Cerebellar cortex (tissue), 1 donor: ENCODE results near the gene HOMER3.

Source experiments
- DNase-seq: peaks from one replicate; pipeline ENCODE4 v3.0.0-alpha.2; 2015; ENCODE audit warnings: low spot score

Gene HOMER3

DNA sequence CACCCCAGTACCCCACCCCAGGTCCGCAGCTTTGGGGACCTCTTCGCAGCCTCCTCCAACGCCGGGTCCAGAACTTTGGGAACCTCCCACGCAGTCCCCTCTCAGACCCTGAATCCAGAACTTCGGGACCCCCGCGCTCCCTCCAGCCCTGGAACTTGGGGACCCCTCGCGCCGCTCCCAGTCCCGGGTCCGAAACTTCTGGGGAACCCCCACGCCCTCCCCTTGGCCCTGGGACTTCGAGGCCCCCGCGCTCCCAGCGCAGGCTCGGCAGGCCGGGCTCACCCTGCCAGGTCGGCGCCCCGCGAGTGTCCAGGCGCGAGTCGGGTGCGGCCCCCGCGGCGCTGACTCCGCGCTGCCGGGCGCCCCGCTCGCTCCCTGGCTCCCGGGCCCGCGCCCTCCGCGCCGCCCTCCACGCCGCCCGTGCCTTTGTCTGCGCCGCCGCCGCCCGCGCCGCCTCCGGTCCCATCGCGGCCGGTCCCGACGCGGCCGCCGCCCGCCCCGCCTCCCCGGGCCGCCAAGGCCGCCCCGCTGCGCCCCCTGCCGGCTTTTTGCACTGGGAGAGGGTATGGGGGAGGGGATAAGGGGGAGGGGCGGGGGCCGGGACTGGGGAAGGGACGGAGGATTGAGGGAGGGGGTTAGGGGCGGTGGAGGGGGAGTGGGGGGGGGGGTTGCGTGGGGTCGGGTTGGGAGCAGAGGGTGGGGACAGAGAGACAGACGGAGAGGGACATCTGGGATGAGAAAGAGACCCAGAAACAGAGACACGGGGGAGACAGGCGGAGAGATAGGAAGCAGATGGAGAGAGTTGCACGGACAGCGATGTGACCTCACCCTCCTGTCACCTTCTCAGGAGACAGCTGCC, at the start of gene HOMER3:
Gene HOMER3, minus strand, starts transcription at position 449 of the 859 bp plus-strand sequence. CDS start 2,235 bp downstream, outside the sequence.
- DNase-seq: peak; percentile 17

DNA sequence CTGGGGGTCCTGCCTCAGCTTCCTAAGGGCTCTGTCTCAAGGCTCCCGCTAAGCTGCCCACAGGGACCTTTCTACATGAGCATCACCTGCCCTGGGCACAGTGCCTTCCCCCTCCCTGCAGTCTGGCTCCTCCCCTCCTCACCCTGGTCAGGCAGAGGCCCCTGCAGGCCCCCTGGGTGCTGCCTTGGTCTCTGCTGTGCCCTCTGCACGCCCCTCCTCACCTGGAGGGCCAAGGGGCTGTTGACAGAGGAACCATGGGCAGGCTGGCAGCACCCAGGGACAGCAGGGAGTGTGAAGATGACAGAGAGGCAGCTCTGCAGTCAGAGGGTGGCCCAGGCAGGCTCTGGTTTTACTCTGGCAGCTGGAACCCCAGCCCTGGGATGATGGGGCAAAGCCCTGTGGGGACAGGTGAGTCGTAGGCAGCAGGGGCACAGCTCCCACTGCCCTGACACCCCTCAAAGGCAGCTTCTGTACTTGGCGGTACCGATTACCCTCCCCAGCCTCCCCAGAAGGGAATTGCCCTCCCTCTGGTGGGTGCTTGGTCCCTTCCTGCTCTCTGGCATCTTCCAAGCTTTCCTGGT, 49.2 kb upstream of the HOMER3 start:
- DNase-seq: no peak

DNA sequence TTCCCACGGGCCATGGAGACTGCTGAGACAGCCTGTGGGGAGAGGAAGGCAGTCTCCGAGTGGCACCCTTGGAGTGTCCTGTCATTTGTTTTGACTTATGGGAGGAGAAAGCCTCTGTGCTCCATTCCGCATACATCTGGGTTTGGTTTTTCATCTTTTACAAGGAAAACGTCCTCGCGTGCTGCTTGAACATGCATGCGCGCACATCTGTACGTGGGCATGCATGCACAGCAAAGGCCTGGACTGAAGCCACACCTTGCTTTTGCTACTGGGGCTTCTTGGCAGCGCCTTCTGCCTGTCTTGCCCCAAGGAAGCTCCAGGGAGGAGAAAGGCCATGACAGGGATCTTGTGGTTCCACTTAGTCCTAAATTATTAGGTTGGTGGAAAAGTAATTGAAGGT, 48.3 kb upstream of the HOMER3 start:
- DNase-seq: no peak

DNA sequence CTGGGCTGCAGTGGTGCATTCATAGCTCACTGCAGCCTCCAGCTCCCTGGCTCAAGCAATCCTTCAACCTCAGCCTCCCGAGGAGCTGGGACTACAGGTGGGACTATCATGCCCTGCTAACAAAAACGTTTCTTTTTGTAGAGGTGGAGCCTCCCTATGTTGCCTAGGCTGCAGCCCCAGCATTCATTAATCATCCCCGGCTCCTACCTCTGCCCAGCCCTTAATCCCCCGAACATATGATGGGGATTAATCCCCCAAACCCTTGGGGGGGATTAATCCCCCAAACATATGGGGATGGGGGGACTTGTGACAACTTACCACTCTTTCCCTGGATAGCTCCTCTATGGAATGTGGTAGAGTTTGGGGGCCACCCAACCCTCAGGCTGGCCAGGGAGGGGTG, 46.4 kb upstream of the HOMER3 start:
- no peak for DNase-seq

DNA sequence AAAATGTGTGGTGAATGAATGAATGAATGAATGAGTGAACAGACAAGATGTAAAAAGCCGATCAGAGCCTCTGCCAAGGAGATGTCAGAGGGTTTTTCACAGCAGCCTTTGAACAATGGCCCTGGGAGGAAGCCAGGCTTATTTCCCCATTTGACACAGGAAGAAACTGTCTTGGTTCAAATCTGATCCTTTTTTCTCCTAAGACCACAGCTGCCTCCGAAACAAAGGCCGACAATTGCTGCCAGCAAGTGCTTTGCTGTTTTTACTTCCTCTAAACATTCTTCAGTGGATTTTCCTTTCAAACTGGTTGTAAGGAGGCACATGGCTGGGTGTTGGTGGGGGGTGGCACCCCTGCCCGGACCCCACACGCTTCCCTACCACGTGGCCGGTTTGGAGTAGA, 44.2 kb upstream of the HOMER3 start:
- DNase-seq: no peak

DNA sequence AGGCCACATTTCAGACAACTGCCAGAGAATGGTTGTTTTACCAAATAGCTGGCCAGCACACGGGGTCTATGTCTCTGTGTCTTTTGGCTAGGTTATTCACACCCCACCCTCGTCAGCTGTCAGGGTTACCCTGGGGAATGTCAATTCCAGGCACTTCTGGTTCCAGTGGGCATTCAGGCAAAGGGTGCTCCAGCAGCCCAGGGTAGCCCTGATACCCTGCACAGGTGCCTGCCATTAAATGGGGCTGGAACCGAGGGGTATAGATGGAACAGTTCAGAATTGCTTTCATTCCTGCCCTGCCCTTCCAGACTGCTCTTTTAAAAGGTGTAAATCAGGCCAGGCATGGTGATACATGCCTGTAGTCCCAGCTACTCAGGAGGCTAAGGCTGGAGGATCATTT, 43.2 kb upstream of the HOMER3 start:
- no peak for DNase-seq

DNA sequence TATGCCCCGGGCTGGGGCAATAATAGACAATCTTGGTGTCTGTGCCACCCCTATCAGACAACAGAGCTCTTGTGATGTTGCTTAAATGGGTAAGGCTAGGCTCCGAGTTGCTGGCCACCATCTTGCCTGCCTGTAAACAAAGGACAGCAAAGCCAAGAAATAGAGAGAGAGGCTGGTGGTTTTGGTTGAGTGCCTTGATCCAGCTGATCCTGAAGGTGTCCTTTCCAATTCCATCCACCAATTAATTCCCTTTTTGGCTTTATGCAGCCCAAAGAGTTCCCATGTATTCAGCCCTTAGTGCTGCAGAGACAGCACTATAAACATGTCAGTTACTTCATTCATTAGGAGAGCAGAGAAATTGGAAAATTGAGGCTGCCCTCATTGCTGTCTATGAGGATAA, 41.7 kb upstream of the HOMER3 start:
- DNase-seq: no peak

DNA sequence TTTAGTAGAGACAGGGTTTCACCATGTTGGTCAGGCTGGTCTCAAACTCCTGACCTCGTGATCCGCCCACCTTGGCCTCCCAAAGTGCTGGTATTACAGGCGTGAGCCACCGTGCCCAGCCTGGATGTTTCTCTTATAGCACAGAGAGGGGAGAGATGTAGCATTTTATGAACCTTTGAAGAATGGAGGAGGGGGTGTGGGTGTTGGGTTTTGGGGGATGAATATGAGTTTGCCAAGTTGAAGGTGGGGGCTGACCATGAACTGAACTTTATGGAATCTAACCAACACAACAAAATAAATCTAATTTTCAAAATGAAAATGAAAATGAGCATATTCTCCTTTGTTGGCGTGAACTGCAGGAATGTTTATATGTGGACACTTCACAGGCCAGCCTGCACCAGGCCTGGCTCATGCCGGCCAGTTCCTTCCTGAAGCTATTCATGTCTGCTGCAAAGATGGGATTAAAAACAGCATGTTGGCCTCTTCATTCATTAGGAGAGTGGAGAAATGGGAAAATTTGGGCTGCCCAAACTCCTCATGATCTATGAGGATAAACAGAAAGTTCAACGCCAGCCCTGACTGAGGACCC, 39.5 kb upstream of the HOMER3 start:
- DNase-seq: no peak

DNA sequence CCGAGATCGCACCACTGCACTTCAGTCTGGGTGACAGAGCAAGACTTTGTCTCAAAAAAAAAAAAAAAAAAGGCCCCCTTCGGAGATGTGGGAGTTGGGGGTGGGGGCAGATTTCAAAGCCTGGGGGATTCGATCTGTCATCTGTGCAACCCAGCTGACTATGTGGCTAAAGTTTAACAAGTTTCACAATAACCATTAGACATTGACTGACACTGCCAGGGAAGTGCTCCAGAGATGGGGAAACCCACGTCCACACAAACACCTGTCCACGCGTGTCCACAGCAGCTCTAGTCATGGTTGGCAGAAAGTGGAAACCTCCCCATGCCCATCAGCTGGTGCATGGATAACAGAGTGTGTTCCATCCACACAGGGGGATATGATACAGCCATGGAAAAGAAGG, 37.6 kb upstream of the HOMER3 start:
- DNase-seq: no peak

DNA sequence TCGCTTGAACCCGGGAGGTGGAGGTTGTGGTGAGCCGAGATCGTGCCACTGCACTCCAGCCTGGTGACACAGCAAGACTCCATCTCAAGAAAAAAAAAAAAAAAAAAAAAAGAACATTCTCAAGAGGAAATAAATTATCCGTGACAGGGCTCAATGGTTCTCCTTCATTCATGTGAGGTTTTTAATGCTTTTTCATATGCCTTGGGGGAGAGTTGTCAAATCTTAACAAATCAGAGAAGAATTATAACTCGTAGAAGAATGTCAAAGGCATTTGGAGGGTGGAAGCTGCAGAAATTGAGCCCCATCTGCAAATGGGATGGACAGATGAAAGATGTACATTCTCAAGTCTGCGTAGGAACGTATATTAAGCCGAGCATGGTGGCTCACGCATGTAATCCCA, 34.9 kb upstream of the HOMER3 start:
- no peak for DNase-seq

DNA sequence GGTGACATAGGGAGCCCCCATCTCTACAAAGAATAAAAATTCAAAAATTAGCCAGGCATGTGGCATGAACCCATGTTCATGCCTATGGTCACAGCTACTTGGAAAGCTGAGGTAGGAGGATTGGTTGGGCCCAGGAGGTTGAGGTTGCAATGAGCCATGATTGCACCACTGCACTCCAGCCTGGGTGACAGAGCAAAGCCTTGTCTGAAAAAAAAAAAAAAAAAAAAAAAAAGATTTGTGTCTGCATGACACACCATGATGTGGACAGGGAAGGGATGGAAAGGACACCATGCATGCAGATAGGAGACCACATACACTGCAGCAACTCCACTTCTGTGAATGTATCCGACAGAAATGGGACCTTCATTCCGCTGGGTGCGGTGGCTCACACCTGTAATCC, 34.0 kb upstream of the HOMER3 start:
- no peak for DNase-seq

DNA sequence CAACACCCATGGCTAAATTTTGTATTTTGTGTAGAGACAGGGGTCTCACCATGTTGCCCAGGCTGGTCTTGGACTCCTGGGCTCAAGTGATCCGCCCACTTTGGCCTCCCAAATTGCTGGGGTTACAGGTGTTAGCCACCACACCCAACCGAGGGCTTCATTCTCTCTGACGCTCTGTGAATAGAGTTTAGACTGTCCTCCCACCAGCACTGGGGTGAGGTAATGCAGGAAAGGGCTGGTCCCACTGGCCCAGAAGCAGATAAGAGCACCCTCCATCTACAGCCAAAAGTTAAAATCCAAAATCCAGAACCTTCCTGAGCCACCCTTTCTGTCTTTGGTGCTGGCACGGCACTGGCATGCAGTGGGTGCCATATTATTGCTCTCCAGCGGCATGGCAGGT, 31.8 kb upstream of the HOMER3 start:
- DNase-seq: no peak

DNA sequence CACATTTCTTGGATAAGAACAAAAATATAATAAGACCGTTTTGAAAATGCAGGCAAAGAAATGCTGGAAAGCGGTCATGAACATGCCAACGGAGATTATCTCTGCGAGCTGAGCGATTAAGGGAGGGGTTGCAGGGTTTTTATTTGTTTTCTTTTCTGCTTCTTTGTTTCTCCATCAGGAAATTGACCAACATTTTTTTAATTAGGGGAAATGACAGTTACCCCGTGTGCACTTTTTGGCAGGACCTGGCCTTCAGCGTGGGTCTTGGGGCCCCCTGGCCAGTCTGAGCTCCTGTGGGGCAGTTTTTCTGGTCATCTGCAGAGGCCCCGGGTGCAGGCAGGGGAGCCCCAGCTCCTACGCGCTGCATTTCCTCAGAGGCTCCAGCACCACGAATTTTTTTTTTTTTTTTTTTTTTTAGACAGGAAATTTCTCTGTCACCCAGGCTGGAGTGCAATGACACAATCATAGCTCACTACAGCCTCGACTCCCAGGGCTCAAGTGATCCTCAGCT, 31.3 kb upstream of the HOMER3 start:
- no peak for DNase-seq

DNA sequence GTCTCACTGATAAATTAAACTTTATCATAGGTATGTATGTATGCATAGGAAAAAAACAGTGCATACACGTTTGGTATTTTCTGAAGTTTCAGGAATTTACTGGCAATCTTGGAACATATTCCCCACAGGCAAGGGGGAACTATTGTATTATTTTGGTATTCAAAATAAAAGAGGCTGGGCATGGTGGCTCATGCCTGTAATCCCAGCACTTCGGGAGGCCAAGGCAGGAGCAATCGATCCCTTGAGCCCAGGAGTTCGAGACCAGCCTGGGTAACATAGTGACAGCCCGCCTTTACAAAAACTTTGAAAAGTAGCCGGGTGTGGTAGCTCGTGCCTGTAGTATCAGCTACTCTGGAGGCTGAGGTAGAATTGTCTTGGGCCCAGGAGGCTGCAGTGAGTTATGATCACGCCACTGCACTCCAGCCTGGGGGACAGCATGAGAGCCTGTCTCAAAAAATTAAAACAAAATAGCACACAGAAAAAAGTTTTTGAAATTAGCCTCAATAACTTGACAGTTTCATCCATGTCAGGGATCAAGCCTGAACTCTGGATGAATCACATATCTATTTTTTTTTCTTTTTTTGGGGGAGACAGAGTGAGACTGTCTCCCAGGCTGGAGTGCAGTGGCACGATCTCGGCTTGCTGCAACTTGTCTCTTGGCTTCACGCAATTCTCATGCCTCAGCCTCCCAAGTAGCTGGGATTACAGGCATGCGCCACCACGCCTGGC, 29.1 kb upstream of the HOMER3 start:
- DNase-seq: no peak

DNA sequence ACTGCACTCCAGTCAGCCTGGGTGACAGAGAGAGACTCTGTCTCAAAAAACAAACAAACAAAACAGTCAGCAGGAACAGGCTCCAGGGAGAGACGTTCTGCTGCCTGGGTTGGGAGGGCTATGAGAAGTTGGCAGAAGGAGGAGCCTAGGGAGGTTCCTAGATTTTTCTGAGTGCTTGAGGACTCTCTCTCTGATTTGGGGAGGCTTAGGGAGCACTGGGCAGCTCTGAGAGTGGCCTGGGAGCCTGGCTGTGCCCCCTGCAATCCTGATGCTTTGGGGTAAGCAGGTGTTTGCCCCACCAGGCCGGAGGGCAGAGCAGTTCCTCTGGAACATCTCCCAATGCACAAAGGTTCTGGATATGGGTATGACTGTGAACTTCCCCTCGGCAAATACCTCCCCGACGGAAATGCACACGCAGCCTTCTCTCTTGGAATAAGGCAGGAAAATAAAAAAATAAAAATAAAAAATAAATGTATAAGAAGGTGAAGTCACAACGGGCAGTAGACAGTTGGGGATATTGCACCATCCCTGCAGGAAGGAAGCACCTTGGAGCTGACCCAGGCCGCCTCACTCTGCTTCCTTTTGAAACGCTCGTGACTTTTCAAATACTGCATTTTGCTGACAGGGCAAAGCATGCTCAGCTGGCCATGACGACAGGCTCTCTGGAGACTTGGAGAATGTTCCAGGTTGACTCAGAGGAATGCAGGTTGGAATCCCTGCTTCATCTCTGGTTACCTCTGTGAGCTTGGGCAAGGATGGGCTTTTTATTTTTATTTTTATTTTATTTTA, 26.5 kb upstream of the HOMER3 start:
- DNase-seq: no peak

DNA sequence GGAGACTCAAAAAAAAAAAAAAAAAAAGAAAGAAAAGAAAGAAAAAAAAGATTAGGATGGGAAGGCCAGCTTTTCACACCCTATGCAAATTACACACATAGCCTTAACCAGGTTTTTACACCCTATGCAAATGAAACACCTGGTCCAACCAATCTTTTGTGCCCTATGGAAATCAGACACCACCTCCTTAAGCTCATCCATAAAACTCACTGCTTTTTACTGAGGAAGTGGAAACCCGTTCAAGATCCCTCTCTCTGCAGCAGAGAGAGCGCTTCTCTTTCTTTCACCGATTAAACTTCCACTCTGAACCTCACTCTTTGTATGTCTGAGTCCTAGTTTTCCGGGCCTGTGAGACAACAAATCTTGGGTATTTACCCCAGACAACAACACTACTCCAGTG, 25.3 kb upstream of the HOMER3 start:
- no peak for DNase-seq

DNA sequence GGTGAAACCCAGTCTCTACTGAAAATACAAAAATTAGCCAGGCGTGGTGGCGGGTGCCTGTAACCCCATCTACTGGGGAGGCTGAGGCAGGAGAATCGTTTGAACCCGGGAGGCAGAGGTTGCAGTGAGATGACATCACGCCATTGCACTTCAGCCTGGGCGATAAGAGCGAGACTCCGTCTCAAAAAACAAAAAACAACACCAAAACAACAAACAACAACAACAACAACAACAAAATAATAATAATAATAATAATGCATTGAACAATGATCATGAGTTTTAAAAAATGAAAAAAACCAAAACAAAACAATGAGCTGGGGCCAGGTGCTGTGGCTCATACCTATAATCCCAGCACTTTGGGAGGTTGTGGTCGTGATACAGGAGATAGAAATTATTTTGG, 23.1 kb upstream of the HOMER3 start:
- DNase-seq: no peak

DNA sequence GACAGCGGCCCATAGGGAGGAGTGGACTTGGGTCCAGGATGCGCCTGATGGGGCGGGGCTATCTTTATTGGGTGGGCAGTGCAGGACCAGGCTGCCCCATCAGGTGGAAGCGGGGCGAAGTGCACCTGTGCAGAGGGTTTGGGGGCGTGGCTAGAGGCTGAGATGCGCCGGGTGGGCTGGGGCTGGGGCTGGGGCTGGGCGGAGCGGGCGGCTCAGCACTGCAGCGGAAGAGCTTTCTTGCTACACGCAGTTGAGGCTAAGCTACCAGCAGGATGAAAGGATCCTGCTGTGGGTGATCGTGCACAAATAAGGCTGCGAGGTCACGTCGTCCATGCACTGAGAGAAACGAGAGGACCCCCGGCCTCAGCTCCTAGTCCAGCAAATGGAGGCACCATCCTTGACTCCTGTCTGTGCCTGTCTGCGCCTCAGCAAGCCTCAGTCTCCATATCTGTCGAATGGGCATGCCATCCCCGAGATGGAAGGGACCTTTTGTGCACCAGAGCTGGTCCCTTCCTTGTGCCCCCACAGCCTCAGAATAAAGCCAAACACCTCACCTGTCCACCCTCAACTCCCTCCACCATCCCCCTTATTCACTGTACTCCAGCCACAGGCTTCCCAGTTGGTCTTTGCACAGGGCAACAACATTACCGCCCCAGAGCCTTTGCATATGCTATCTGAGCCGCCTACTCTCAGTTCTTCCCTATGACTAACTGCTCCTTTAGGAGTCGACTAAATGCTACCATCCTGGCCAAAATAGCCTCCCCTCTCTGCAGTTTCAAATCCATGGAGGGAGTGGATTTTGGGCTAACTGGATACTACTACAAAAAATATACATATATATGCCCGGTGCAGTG, 21.0 kb upstream of the HOMER3 start:
- DNase-seq: no peak

DNA sequence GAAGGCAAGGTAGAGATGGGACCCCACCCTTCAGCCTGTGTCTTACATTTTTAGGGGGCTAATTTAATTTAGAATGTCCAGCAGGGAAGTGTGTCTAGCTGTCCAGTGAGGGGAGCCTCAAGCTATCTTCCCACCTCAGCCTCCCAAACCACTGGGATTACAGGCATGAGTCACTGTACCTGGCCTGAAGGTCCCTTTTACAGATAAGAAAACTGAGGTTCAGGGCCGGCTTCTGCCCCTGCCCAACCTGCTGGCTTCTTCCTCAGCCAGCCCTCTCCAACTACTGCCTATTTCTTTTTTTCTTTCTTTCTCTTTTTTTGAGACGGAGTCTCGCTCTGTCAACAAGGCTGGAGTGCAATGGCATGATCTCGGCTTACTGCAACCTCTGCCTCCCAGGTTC, 19.4 kb upstream of the HOMER3 start:
- DNase-seq: no peak

DNA sequence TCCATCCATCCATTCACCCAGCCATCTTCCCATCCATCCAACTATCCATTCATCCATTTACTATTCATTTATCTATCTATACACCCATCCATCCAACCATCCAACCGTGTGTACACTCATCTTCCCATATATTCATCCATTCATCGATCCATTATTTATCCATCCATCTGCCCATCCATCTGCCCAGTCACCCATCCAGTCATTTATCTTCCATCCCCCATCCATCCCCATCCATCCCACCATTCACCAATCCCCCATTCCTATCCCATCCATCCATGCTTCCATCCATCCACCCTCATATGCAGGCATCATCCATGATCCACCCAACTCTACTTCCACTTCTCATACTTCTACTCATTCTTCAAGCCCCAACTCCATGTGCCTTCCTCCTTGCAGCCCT, 14.0 kb upstream of the HOMER3 start:
- DNase-seq: no peak

DNA sequence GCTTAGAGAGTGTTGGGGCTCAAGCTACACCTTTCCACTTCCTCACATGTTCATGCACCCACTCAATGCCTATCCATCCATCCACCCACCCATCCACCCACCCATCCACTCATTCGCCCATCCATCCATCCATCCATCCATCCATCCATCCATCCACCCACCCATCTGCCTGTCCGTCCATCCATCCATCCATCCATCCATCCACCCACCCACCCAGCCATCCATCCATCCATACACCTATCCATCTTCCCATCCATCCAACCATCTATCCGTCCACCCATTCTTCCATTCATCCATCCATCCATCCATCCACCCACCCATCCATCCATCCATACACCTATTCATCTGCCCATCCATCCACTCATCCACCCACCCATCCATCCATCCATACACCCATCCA, 13.1 kb upstream of the HOMER3 start:
- no peak for DNase-seq
